ENCODE measurements around the gene HOXD12.

HOXD12 gene

DNA sequence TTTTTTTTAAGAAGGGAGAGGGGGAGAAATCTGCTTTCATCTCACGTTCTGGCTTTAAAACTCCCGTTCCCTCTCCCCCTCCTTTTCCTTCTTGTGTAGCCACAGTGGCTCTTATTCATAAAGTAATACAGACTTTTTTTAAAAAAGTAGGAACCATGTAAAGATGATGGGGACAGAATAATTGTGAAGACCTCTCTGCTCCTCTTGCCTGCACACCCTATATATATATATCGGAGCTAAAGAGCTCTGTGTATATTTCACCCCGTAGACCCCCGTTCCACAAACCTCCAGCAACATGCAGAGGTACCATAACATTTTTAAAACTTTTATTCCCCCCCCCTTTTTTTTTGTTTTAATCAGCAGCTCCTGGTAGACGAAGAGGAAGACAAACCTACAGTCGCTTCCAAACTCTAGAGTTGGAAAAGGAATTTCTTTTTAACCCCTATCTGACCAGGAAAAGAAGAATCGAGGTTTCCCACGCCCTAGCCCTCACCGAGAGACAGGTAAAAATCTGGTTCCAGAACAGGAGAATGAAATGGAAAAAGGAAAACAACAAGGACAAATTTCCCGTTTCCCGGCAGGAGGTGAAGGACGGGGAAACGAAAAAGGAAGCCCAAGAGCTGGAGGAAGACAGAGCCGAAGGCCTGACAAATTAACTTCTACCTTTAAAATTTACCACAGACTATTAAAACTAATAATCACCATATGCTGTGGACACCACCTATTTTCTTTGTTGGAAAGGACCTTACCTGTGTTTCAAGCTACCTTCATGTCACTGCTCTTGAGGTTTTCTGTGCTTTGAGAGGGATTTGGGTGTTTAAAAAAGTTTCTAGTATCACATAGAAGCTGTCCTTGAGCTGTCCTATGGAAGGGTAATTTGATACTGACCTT is 31.6 kb downstream of the HOXD12 start:
- no peaks in the 10 kb centered on the region; the same call in none of the 2 replicates for H3K27me3 ChIP-seq (ENCODE audit: insufficient read depth, low read length)

DNA sequence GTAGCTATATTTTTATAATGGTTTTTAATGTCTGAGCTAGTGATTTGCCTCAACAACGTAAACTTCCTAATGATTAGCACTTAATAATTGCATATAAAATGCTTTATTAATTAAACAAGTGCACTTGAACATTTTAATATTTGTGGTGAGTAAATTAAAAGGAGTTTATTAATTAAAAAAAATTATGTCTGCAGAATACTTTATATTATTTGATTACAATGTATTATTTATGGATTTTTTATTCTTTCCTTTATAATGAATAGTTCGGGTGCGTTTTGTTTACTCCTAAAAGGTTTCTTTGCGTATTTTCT is 32.2 kb downstream of the HOXD12 start:
- Histone ChIP-seq H4K20me1 (ENCODE audit: insufficient read depth, low read length) (no peaks in the 10 kb centered on the region), H3K9ac (ENCODE audit: low read length) (no peak overlapping the region)
- no peak for TF ChIP-seq EZH2 (IDR thresholded peaks at IDR 0.05; ENCODE audit: borderline replicate concordance, low read length)
- TF ChIP-seq, protein P1, sequence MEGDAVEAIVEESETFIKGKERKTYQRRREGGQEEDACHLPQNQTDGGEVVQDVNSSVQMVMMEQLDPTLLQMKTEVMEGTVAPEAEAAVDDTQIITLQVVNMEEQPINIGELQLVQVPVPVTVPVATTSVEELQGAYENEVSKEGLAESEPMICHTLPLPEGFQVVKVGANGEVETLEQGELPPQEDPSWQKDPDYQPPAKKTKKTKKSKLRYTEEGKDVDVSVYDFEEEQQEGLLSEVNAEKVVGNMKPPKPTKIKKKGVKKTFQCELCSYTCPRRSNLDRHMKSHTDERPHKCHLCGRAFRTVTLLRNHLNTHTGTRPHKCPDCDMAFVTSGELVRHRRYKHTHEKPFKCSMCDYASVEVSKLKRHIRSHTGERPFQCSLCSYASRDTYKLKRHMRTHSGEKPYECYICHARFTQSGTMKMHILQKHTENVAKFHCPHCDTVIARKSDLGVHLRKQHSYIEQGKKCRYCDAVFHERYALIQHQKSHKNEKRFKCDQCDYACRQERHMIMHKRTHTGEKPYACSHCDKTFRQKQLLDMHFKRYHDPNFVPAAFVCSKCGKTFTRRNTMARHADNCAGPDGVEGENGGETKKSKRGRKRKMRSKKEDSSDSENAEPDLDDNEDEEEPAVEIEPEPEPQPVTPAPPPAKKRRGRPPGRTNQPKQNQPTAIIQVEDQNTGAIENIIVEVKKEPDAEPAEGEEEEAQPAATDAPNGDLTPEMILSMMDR (IDR thresholded peaks at IDR 0.05; ENCODE audit: low read length) = no peak

More for the DNA sequence above, 31.6 kb downstream of the HOXD12 start:
- Histone ChIP-seq H3K36me3 (ENCODE audit: insufficient read depth, low read length) (no peaks in the 10 kb centered on the region), H3K9me3 (ENCODE audit: low read length) (no peaks in the 10 kb centered on the region), H3K4me1 (ENCODE audit: insufficient read depth, low read length, severe bottlenecking) (no peaks in the 10 kb centered on the region), H3K79me2 (ENCODE audit: insufficient read depth, low read length) (no peaks in the 10 kb centered on the region), H3K27ac (ENCODE audit: low read depth, low read length, poor library complexity, severe bottlenecking) (no peak overlapping the region), H3K9ac (ENCODE audit: low read length) (no peak overlapping the region), H3F3A (ENCODE audit: insufficient read depth, low read length) (no peaks in the 10 kb centered on the region), H4K20me1 (ENCODE audit: insufficient read depth, low read length) (no peaks in the 10 kb centered on the region), H2AFZ (ENCODE audit: low read length) (no peak overlapping the region), H3K9me2 (ENCODE audit: low read depth, low read length) (no peaks in the 10 kb centered on the region), H3K4me3 (ENCODE audit: low read depth, low read length, poor library complexity, severe bottlenecking) (no peak overlapping the region), H3K4me2 (ENCODE audit: low read length) (no peak overlapping the region)
- TF ChIP-seq, protein P1 (IDR thresholded peaks at IDR 0.05; ENCODE audit: low read length) = no peak
- TF ChIP-seq EZH2 (IDR thresholded peaks at IDR 0.05; ENCODE audit: borderline replicate concordance, low read length) = no peak

DNA sequence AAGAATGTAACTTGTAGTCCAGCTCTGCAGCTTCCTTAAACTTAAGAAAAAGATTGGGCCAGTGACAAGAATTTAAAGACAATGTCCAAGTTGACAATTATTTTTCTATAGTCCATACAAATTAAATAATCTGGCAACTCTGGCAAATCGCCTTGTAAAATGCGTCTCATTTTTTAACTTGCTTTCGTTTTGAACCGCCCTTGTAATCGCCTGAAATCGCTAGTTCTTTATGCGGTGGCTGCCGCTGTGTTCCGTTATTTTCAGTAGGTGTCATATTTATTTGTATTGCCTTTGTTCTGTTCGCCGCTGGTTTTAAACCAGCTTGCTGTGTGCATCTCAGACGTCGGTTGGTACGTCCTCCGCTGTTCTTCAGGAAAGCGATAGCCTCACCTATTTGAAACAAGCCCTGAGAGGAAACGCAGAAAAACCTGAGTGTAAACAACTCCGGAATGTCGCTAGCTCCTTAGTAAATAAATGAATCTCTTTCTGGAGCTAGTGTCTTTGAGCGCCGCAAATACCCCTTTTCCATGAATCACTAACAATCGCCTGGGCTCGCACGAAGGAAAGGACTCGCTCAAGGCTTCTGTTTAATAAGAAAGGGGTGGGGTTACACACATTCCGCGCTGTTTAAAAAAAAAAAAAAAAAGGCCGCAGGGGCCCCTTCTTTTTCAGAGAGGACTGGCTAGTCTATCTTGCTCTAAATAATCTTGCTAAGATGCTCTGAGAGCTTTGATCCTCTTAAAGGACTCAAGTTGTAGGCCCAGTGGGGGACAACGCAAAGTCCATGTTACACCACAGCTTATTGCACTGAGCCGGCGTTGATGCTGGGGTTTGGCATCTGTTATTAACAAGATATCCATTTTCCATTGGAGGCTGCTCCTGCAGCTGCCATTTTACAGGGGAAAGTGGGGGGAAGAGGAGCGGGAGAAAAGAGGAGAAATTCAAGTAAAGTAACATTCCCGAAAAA is 32.9 kb downstream of the HOXD12 start:
- no peaks in the 10 kb centered on the region; the same call in 1 of the 2 replicates for H3K27me3 ChIP-seq (ENCODE audit: insufficient read depth, low read length)
- H3K9me2 ChIP-seq (ENCODE audit: low read depth, low read length) = no peaks in the 10 kb centered on the region
- TF ChIP-seq, protein P1 (IDR thresholded peaks at IDR 0.05; ENCODE audit: low read length) = no peak
- no peak for TF ChIP-seq EZH2 (IDR thresholded peaks at IDR 0.05; ENCODE audit: borderline replicate concordance, low read length)
- H3K4me1 ChIP-seq (ENCODE audit: insufficient read depth, low read length, severe bottlenecking) = no peaks in the 10 kb centered on the region
- no peaks in the 10 kb centered on the region for H3F3A ChIP-seq (ENCODE audit: insufficient read depth, low read length)
- H3K27ac ChIP-seq (ENCODE audit: low read depth, low read length, poor library complexity, severe bottlenecking) = no peak overlapping the region
- no peak overlapping the region for H3K4me2 ChIP-seq (ENCODE audit: low read length)
- no peaks in the 10 kb centered on the region for H3K79me2 ChIP-seq (ENCODE audit: insufficient read depth, low read length)
- no peak overlapping the region for H3K9ac ChIP-seq (ENCODE audit: low read length)
- no peak overlapping the region for H3K4me3 ChIP-seq (ENCODE audit: low read depth, low read length, poor library complexity, severe bottlenecking)
- no peaks in the 10 kb centered on the region for H3K36me3 ChIP-seq (ENCODE audit: insufficient read depth, low read length)
- H4K20me1 ChIP-seq (ENCODE audit: insufficient read depth, low read length) = no peaks in the 10 kb centered on the region
- no peak overlapping the region for H2AFZ ChIP-seq (ENCODE audit: low read length)
- H3K9me3 ChIP-seq (ENCODE audit: low read length) = no peaks in the 10 kb centered on the region

More for the DNA sequence above, 32.2 kb downstream of the HOXD12 start:
- Histone ChIP-seq H3K9me2 (ENCODE audit: low read depth, low read length) (no peaks in the 10 kb centered on the region), H3K4me3 (ENCODE audit: low read depth, low read length, poor library complexity, severe bottlenecking) (no peak overlapping the region), H3K27ac (ENCODE audit: low read depth, low read length, poor library complexity, severe bottlenecking) (no peak overlapping the region), H3K4me2 (ENCODE audit: low read length) (no peak overlapping the region), H3K9me3 (ENCODE audit: low read length) (no peaks in the 10 kb centered on the region), H3F3A (ENCODE audit: insufficient read depth, low read length) (no peaks in the 10 kb centered on the region), H2AFZ (ENCODE audit: low read length) (no peak overlapping the region), H3K79me2 (ENCODE audit: insufficient read depth, low read length) (no peaks in the 10 kb centered on the region), H3K36me3 (ENCODE audit: insufficient read depth, low read length) (no peaks in the 10 kb centered on the region), H3K4me1 (ENCODE audit: insufficient read depth, low read length, severe bottlenecking) (no peaks in the 10 kb centered on the region), H3K27me3 (ENCODE audit: insufficient read depth, low read length) (no peaks in the 10 kb centered on the region; the same call in 1 of the 2 replicates)
